ENCODE results near the gene IMPDH1. TPM values are rescaled to one million over a fixed set of nuclear protein-coding genes. Genes with fewer than 3 reads are reported as not detected.

Gene IMPDH1
- total RNA-seq, 1 experiment from 2014 or later, result 74.0 TPM

GRCh38 chr7:128379900-128380479 lies 29.8 kb downstream of the IMPDH1 start:
- DNase-seq (ENCODE audit: unreplicated experiment), result no peak
- intact Hi-C loops (cut with micrococcal nuclease), result loop anchor here (10.0 kb wide), 1 partner anchor 825 kb away; no protein-coding TSS in a partner anchor
- ChIA-PET CTCF (interaction anchor here (0.6 to 14.9 kb wide), 8 partner anchors 12 to 192 kb away, joined by 3 to 372 read pairs (median 10); partner anchors contain the start of gene RBM28), POLR2A (no interaction called here)
- Mint-ChIP-seq H3K27me3 (ENCODE audit: insufficient read depth, unreplicated experiment) (no peaks in the 10 kb centered on the region), H3K27ac (ENCODE audit: low read depth, unreplicated experiment) (no peak overlapping the region), H3K4me3 (ENCODE audit: unreplicated experiment) (no peak overlapping the region), H3K9me3 (ENCODE audit: unreplicated experiment) (no peaks in the 10 kb centered on the region), H3K4me1 (ENCODE audit: insufficient read depth, unreplicated experiment) (peaks cover 11% of the 10 kb centered on the region), H3K36me3 (ENCODE audit: insufficient read depth, unreplicated experiment) (no peaks in the 10 kb centered on the region)
- no peak for TF ChIP-seq CTCF (IDR thresholded peaks at IDR 0.05; ENCODE audit: unreplicated experiment)
- BruUV-seq (replicated peaks), result no TSS peak

GRCh38 chr7:128378637-128379036 lies 31.1 kb downstream of the IMPDH1 start:
- no TSS peak for BruUV-seq (replicated peaks)
- ChIA-PET CTCF (interaction anchor here (0.6 to 4.3 kb wide), 8 partner anchors 8 to 82 kb away, joined by 3 to 24 read pairs (median 4); no protein-coding TSS in a partner anchor), POLR2A (no interaction called here)
- no peaks in the 10 kb centered on the region for H3K9me3 Mint-ChIP-seq (ENCODE audit: unreplicated experiment)
- DNase-seq (ENCODE audit: unreplicated experiment), result no peak
- TF ChIP-seq CTCF (IDR thresholded peaks at IDR 0.05; ENCODE audit: unreplicated experiment), result no peak
- intact Hi-C loops (cut with micrococcal nuclease), result no loop called here
- peaks cover 8% of the 10 kb centered on the region for H3K4me1 Mint-ChIP-seq (ENCODE audit: insufficient read depth, unreplicated experiment)
- H3K27me3 Mint-ChIP-seq (ENCODE audit: insufficient read depth, unreplicated experiment), result no peaks in the 10 kb centered on the region
- H3K36me3 Mint-ChIP-seq (ENCODE audit: insufficient read depth, unreplicated experiment), result no peaks in the 10 kb centered on the region
- H3K27ac Mint-ChIP-seq (ENCODE audit: low read depth, unreplicated experiment), result no peak overlapping the region
- no peak overlapping the region for H3K4me3 Mint-ChIP-seq (ENCODE audit: unreplicated experiment)

GRCh38 chr7:128376077-128376476 lies 33.7 kb downstream of the IMPDH1 start:
- Mint-ChIP-seq H3K4me3 (ENCODE audit: unreplicated experiment) (no peak overlapping the region), H3K27ac (ENCODE audit: low read depth, unreplicated experiment) (no peak overlapping the region), H3K4me1 (ENCODE audit: insufficient read depth, unreplicated experiment) (peaks cover 1% of the 10 kb centered on the region), H3K9me3 (ENCODE audit: unreplicated experiment) (no peaks in the 10 kb centered on the region), H3K27me3 (ENCODE audit: insufficient read depth, unreplicated experiment) (no peaks in the 10 kb centered on the region), H3K36me3 (ENCODE audit: insufficient read depth, unreplicated experiment) (no peaks in the 10 kb centered on the region)
- no peak for DNase-seq (ENCODE audit: unreplicated experiment)
- BruUV-seq (replicated peaks), result no TSS peak
- ChIA-PET CTCF (interaction anchor here (3.5 to 4.0 kb wide), 2 partner anchors 11 to 28 kb away, joined by 17 to 24 read pairs; no protein-coding TSS in a partner anchor), POLR2A (no interaction called here)
- intact Hi-C loops (cut with micrococcal nuclease), result no loop called here
- TF ChIP-seq CTCF (IDR thresholded peaks at IDR 0.05; ENCODE audit: unreplicated experiment), result no peak

- no peaks in the 10 kb centered on the region for H3K9me3 Mint-ChIP-seq (ENCODE audit: unreplicated experiment)
- H3K4me3 Mint-ChIP-seq (ENCODE audit: unreplicated experiment), result no peak overlapping the region
- H3K36me3 Mint-ChIP-seq (ENCODE audit: insufficient read depth, unreplicated experiment), result no peaks in the 10 kb centered on the region
- no peaks in the 10 kb centered on the region for H3K4me1 Mint-ChIP-seq (ENCODE audit: insufficient read depth, unreplicated experiment)
- ChIA-PET CTCF (interaction anchor here (0.6 to 3.1 kb wide), 8 partner anchors 12 to 54 kb away, joined by 3 to 24 read pairs (median 4); no protein-coding TSS in a partner anchor), POLR2A (no interaction called here)
- intact Hi-C loops (cut with micrococcal nuclease), result no loop called here
- no peak for DNase-seq (ENCODE audit: unreplicated experiment)
- H3K27me3 Mint-ChIP-seq (ENCODE audit: insufficient read depth, unreplicated experiment), result no peaks in the 10 kb centered on the region
- TF ChIP-seq CTCF (IDR thresholded peaks at IDR 0.05; ENCODE audit: unreplicated experiment), result no peak
- H3K27ac Mint-ChIP-seq (ENCODE audit: low read depth, unreplicated experiment), result no peak overlapping the region
- BruUV-seq (replicated peaks), result no TSS peak
These were observed 35.7 kb downstream of the IMPDH1 start for GRCh38 chr7:128374041-128374440.
